GM13976 (cell line): Measurements from ENCODE around the gene TCN1.
"Not testable (repeated sequence)": the region's sequence is repeated elsewhere in the genome, so short reads cannot be mapped to it uniquely, and the experiment has no call there.

Experiments used
- DNase-seq: peaks from one replicate; pipeline ENCODE4 v3.0.0; 2012; ENCODE audit warnings: low spot score
- in situ Hi-C: fragments of 300-500 bp; cut with MboI; formaldehyde crosslinking; loops from one replicate; pipeline ENCODE4 v1.12.0; 2022; ENCODE audit warnings: low sequenced_read_pairs, mixed read lengths, inconsistent platforms; ENCODE audit not compliant: unreplicated experiment
- TF ChIP-seq, protein P1 (sequence below): IDR thresholded peaks from 2 replicates; pipeline ENCODE4 v1.5.1; 2012; ENCODE audit warnings: borderline replicate concordance, mild to moderate bottlenecking; ENCODE audit not compliant: insufficient read depth; ENCODE audit errors: extremely low read depth, missing control alignments, control extremely low read depth

The TCN1 gene

DNA sequence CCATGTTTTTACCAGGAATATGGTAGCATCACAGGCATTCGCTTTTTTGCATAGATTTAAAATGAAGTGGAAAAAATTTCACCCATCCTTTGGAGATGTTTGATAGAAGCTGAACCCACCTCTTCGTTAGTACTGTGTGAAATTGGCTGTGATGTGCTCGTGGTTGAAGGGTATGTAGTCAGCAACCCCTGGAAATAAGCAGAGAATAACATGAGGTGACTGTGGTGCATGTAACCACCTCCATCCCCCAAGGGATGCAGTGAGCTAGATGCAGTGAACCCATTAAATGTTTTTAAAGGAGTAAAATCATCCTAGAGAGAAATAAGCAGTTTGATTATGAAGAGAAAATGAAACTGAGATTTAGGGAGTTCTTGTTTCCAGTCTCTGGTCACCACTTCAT, 36.9 kb downstream of the TCN1 start:
- no peak for DNase-seq
- in situ Hi-C loops, result loop anchor here (10.0 kb wide), 1 partner anchor 425 kb away; no protein-coding TSS in a partner anchor
- TF ChIP-seq, protein P1, sequence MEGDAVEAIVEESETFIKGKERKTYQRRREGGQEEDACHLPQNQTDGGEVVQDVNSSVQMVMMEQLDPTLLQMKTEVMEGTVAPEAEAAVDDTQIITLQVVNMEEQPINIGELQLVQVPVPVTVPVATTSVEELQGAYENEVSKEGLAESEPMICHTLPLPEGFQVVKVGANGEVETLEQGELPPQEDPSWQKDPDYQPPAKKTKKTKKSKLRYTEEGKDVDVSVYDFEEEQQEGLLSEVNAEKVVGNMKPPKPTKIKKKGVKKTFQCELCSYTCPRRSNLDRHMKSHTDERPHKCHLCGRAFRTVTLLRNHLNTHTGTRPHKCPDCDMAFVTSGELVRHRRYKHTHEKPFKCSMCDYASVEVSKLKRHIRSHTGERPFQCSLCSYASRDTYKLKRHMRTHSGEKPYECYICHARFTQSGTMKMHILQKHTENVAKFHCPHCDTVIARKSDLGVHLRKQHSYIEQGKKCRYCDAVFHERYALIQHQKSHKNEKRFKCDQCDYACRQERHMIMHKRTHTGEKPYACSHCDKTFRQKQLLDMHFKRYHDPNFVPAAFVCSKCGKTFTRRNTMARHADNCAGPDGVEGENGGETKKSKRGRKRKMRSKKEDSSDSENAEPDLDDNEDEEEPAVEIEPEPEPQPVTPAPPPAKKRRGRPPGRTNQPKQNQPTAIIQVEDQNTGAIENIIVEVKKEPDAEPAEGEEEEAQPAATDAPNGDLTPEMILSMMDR, result no peak

DNA sequence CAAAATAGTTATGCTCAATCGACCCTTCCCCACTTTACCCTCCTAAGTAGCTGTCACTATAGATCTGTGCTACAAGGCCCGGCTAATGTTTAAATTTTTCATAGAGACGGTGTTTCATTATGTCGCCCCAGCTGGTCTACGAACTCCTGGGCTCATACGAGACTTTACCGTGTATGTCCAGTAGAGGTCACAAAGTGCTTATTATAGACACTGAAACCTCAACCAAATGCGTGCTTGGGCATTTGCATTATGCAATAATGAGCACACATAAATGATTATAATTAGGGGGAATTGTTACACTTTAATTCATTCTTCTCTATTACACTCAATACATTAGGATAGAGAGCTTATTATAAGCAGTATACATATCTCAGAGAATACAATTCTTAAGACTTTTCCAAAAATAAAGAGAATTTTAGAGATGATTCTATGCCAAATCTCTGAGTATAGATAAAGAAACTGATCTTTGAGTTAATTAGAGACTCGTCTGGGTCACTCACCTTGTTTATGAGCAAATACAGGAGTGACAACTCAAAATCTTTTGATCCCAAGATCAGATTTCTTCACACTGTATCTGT, 43.2 kb downstream of the TCN1 start:
- in situ Hi-C loops, result loop anchor here (10.0 to 25.0 kb wide), 3 partner anchors 286 to 639 kb away; partner anchors contain the start of gene MS4A1
- TF ChIP-seq, protein P1, result peak; percentile 51
- DNase-seq, result peak; percentile 64

DNA sequence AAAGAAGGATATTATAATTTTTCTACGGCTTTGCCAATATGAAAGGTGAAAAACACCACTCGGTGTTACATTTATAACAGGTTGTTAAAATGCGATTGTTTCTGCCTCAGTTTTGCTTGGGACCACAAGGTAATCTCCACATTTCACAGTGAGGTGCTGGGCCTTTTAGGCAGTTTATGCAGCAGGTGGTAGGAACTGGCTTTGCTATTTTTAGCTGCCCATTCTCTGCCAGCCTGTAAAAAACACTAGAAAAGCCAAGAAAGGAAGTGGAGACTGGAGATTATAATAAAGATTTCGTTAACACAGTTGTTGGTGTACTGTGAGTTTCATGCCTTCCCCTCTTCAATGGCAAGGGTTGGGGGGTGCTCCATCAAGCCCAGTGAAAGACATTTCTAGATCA, 47.7 kb downstream of the TCN1 start:
- TF ChIP-seq, protein P1, result no peak
- DNase-seq, result no peak
- in situ Hi-C loops, result loop anchor here (25.0 kb wide), 2 partner anchors 281 to 644 kb away; partner anchors contain the start of gene MS4A1

DNA sequence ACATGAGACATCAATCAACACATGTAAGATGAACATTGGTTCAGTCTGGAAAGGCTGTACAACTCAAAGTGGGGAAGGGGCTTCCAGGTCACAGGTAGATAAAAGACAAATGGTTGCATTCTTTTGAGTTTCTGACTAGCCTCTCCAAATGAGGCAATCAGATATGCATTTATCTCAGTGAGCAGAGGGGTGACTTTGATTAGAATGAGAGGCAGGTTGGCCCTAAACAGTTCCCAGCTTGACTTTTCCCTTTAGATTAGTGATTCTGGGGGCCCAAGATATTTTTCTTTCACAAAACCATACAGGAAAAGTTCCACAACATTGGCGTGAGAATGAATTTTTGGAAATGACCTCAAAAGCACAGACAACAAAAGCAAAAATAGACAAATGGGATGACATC, 49.9 kb downstream of the TCN1 start:
- in situ Hi-C loops, result loop anchor here (25.0 kb wide), 2 partner anchors 279 to 646 kb away; partner anchors contain the start of gene MS4A1
- DNase-seq, result not testable (repeated sequence)

DNA sequence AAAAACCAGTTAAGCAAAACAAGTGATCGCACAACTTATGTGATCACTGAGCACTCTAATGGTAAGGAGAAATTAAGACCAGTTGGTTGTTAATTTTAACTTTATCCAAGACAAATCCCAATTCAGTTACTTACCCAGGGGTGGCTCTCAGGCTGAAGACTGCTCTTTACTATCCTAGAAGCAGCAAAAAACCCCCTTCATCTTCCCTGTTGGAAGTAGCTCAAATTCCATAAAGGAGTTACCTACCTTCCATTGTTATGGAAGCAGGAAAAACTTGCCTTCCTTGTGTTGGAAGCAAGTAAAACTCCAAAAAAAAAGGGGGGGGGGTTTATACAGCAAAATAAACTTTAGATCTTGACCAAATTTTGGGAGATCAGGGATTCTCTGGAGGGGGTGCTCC, 50.5 kb downstream of the TCN1 start:
- DNase-seq, result no peak
- TF ChIP-seq, protein P1, result no peak
- in situ Hi-C loops, result loop anchor here (25.0 kb wide), 2 partner anchors 278 to 647 kb away; partner anchors contain the start of gene MS4A1

DNA sequence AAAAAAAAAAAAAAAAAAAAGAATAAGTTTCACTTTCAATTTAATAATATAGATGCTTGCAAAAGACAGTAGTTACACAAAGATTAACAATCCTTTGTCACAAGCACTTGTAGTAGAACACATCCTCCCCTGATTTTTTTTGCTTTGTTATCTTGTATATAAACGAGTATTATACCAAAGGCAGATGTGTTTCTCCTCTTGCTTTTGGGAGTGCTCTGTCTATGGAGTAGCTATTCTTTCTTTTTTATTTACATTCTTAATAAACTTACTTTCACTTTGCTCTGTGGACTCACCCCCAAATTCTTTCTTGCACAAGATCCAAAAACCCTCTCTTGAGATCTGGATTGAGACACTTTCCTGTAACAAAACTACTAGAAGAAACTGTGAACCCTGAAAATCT, 52.3 kb downstream of the TCN1 start:
- in situ Hi-C loops, result loop anchor here (25.0 kb wide), 2 partner anchors 277 to 648 kb away; partner anchors contain the start of gene MS4A1
- DNase-seq, result no peak
- TF ChIP-seq, protein P1, result no peak

DNA sequence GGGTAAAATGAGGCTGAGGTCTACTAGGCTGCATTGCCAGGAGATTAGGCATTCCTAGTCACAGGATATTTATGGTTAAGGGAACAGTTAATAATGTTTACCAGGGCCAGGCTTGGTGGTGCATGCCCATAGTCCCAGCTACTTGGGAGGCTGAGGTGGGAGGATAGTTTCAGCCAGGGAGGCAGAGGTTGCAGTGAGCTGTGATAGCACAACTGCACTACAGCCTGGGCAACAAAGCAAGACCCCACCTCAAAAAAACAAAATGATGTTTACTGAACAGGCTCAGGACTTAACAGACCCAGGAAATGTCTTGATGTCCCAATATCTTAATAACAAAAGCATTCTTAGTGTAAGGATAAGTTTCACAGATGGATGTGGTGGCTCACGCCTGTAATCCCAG, 52.9 kb downstream of the TCN1 start:
- TF ChIP-seq, protein P1, result no peak
- no peak for DNase-seq
- in situ Hi-C loops, result loop anchor here (25.0 kb wide), 2 partner anchors 276 to 649 kb away; partner anchors contain the start of gene MS4A1
